PC-3 (cell line): Measurements from ENCODE around the gene AKAP8. TPM values are rescaled to one million over a fixed set of nuclear protein-coding genes. Genes with fewer than 3 reads are reported as not detected.

Experiments used
- ATAC-seq: fragments of 200-7000 bp; cut with Tn5 transposase; 2 replicates; pipeline ENCODE4 v1.9.1; 2020; ENCODE audit warnings: mild to moderate bottlenecking, moderate library complexity
- BruUV-seq: library from RNA; stranded (reverse); fragments of 400-500 nt; replicated peaks from 2 replicates; lab custom pipeline; 2021; lab: Mats Ljungman, UMichigan
- CTCF ChIA-PET: fragments of 300-600 bp; sonication (Branson Sonifier 250); formaldehyde crosslinking; loops from one replicate; lab custom pipeline; 2022; ENCODE audit warnings: antibody characterized with exemption; lab: Charles Lee
- POLR2A ChIA-PET: fragments of 300-600 bp; sonication (Branson Sonifier 250); formaldehyde crosslinking; loops from one replicate; lab custom pipeline; 2022; ENCODE audit warnings: antibody characterized with exemption; ENCODE audit not compliant: unreplicated experiment; lab: Charles Lee
- DNase-seq: peaks from one replicate; pipeline ENCODE4 v3.0.0-alpha.2; 2015
- H2AFZ ChIP-seq: fragments of 300-600 bp; sonication (generic); 2 replicates; pipeline ENCODE4 v1.6.0; 2016; ENCODE audit warnings: antibody characterized with exemption, low read length
- H3F3A ChIP-seq: fragments of 300-600 bp; sonication (generic); one replicate; pipeline ENCODE4 v1.6.0; 2017; ENCODE audit warnings: antibody characterized with exemption, low read length, control low read depth, mild to moderate bottlenecking; ENCODE audit not compliant: unreplicated experiment
- H3K27ac ChIP-seq: fragments of 300-600 bp; sonication (generic); 2 replicates; pipeline ENCODE4 v1.5.1; 2016; ENCODE audit warnings: mild to moderate bottlenecking, low read length
- H3K27me3 ChIP-seq: fragments of 300-600 bp; sonication (generic); 2 replicates; pipeline ENCODE4 v1.6.1; 2016; ENCODE audit warnings: low read length, mixed read lengths
- H3K36me3 ChIP-seq: fragments of 300-600 bp; sonication (generic); 2 replicates; pipeline ENCODE4 v1.6.1; 2016; ENCODE audit warnings: low read depth, mixed run types, low read length, mixed read lengths
- H3K4me1 ChIP-seq: fragments of 300-600 bp; sonication (generic); 2 replicates; pipeline ENCODE4 v1.5.1; 2016; ENCODE audit warnings: low read length; ENCODE audit not compliant: insufficient read depth
- H3K4me2 ChIP-seq: fragments of 300-600 bp; sonication (generic); 2 replicates; pipeline ENCODE4 v1.6.0; 2016; ENCODE audit warnings: low read length
- H3K4me3 ChIP-seq: fragments of 300-600 bp; sonication (generic); 2 replicates; pipeline ENCODE4 v1.5.1; 2016; ENCODE audit warnings: mild to moderate bottlenecking, low read length, mixed read lengths
- H3K79me2 ChIP-seq: fragments of 300-600 bp; sonication (generic); 2 replicates; pipeline ENCODE4 v1.6.1; 2017; ENCODE audit warnings: low read length, mixed read lengths
- H3K9ac ChIP-seq: fragments of 300-600 bp; sonication (generic); 2 replicates; pipeline ENCODE4 v1.6.0; 2016; ENCODE audit warnings: mild to moderate bottlenecking, low read length
- H3K9me2 ChIP-seq: fragments of 300-600 bp; sonication (generic); replicated peaks from 2 replicates; pipeline ENCODE4 v1.6.1; 2016; ENCODE audit warnings: mixed run types, low read length, mixed read lengths
- H3K9me3 ChIP-seq: fragments of 300-600 bp; sonication (generic); 2 replicates; pipeline ENCODE4 v1.6.1; 2016; ENCODE audit warnings: low read length, mixed read lengths
- H4K20me1 ChIP-seq: fragments of 300-600 bp; sonication (generic); 2 replicates; pipeline ENCODE4 v1.6.1; 2016; ENCODE audit warnings: low read length, mixed read lengths
- EZH2 ChIP-seq: fragments of 300-600 bp; sonication (generic); IDR thresholded peaks from one replicate; pipeline ENCODE4 v1.6.1; 2017; ENCODE audit warnings: antibody characterized with exemption, mild to moderate bottlenecking, low read length; ENCODE audit not compliant: unreplicated experiment
- EZH2phosphoT487 ChIP-seq: fragments of 300-600 bp; sonication (generic); IDR thresholded peaks from 2 replicates; pipeline ENCODE4 v1.6.1; 2018; ENCODE audit warnings: mild to moderate bottlenecking, antibody characterized with exemption, low read length, borderline replicate concordance
- intact Hi-C: fragments of 100-400 bp; cut with micrococcal nuclease; formaldehyde crosslinking; loops from 2 replicates; pipeline ENCODE4 v1.9.0; 2023
- total RNA-seq: library from RNA; depleted of rRNA; stranded (reverse); fragments of >200 nt; gene quantifications from 2 replicates; pipeline ENCODE4 v1.2.3, GENCODE V29; 2014
- TF ChIP-seq, protein P1 (sequence below): fragments of 300-600 bp; sonication (generic); conservative IDR thresholded peaks from 2 replicates; pipeline ENCODE4 v1.5.1; 2017; ENCODE audit warnings: antibody characterized with exemption, low read depth, mild to moderate bottlenecking, low read length

Gene AKAP8
- total RNA-seq, 1 experiment from 2014 or later: 36.3 TPM

DNA sequence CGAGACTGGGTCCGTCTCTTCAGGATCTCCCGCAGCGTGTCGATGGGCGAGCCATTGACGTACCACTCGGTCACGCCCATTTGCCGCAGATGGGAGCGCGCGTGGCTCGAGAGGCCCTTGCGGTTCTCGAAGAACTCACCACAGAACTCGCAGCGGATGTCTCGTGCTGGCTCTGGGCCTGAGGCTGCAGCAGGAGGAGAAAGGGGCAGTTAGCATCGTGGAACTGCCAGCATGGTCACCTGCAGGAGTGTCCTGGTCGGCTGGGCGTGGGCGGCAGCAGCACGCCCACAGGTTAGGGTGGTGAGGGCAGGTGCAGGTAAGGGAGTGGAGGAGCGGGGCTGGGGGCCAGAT is 47.7 kb upstream of the AKAP8 start:
- H4K20me1 ChIP-seq: peaks cover 15% of the 10 kb centered on the region; the same call in 1 of the 2 replicates
- peaks cover 41% of the 10 kb centered on the region for H3K79me2 ChIP-seq
- H2AFZ ChIP-seq: no peak overlapping the region
- no TSS peak for BruUV-seq
- ATAC-seq (no peak), DNase-seq (no peak)
- H3F3A ChIP-seq: no peaks in the 10 kb centered on the region
- POLR2A ChIA-PET: no interaction called here
- no peak overlapping the region for H3K27ac ChIP-seq
- H3K9ac ChIP-seq: no peak overlapping the region
- intact Hi-C loops: no loop called here
- peaks cover 62% of the 10 kb centered on the region for H3K36me3 ChIP-seq
- no peak for TF ChIP-seq EZH2phosphoT487
- no peak for TF ChIP-seq EZH2
- TF ChIP-seq, protein P1, sequence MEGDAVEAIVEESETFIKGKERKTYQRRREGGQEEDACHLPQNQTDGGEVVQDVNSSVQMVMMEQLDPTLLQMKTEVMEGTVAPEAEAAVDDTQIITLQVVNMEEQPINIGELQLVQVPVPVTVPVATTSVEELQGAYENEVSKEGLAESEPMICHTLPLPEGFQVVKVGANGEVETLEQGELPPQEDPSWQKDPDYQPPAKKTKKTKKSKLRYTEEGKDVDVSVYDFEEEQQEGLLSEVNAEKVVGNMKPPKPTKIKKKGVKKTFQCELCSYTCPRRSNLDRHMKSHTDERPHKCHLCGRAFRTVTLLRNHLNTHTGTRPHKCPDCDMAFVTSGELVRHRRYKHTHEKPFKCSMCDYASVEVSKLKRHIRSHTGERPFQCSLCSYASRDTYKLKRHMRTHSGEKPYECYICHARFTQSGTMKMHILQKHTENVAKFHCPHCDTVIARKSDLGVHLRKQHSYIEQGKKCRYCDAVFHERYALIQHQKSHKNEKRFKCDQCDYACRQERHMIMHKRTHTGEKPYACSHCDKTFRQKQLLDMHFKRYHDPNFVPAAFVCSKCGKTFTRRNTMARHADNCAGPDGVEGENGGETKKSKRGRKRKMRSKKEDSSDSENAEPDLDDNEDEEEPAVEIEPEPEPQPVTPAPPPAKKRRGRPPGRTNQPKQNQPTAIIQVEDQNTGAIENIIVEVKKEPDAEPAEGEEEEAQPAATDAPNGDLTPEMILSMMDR: no peak
- CTCF ChIA-PET: no interaction called here
- no peaks in the 10 kb centered on the region for H3K27me3 ChIP-seq
- H3K9me2 ChIP-seq: no peaks in the 10 kb centered on the region
- no peak overlapping the region for H3K4me3 ChIP-seq
- H3K9me3 ChIP-seq: no peaks in the 10 kb centered on the region
- no peak overlapping the region for H3K4me2 ChIP-seq
- peaks cover 14% of the 10 kb centered on the region for H3K4me1 ChIP-seq

DNA sequence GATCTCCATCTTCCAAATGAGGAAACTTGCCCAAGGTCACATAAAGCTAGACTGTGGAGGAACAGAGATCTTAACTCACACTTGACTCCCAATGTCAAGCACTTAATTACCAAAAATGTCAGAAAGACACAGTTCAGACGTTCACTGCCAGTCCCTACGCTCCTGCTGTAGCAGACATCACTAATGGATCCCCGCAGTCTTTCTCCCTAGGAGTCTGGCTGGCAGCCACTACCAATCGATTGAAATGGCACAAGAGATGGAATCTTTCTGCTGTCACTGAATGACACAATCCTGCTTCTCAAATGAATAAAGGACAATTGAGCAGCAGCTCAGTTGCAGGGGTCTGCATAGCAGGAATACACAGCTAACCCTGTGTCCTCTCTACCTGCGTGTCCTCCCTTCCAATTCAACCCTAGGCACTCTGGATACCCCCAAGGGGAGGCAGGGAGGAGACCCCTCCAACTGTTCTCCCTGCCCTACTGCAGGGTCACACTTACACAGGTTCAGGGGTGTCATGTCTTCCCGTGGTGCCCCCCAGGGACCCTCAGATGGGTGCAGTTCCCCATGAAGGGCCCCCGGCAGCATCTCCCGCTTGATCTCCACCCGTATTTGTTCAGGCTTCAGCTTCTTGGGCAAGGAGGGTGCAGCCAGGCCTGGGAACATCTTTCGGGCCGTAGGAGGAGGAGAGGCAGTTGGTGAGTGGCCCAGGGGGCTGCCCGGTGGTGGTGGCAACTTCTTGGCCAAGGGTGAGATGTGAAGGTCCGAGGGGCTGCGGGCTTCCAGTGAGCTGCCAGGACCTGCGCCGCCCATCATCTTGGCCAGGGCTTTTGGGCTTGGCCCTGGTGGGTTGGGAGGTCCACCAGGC is 47.1 kb upstream of the AKAP8 start:
- Histone ChIP-seq H3K4me2 (no peak overlapping the region), H3K4me1 (peaks cover 14% of the 10 kb centered on the region), H2AFZ (no peak overlapping the region), H3K27ac (no peak overlapping the region), H3K36me3 (peaks cover 62% of the 10 kb centered on the region), H3K79me2 (peaks cover 36% of the 10 kb centered on the region), H3K9me2 (no peaks in the 10 kb centered on the region), H3F3A (no peaks in the 10 kb centered on the region), H4K20me1 (peaks cover 15% of the 10 kb centered on the region; the same call in 1 of the 2 replicates), H3K27me3 (no peaks in the 10 kb centered on the region), H3K4me3 (no peak overlapping the region), H3K9me3 (no peaks in the 10 kb centered on the region), H3K9ac (no peak overlapping the region)
- intact Hi-C loops: no loop called here
- DNase-seq (no peak), ATAC-seq (no peak)
- TF ChIP-seq EZH2phosphoT487 (no peak), EZH2 (no peak)
- TF ChIP-seq, protein P1: no peak
- ChIA-PET POLR2A (no interaction called here), CTCF (no interaction called here)
- no TSS peak for BruUV-seq

GRCh38 chr19:15425321-15425950 is 45.8 kb upstream of the AKAP8 start:
- H3K36me3 ChIP-seq: peaks cover 59% of the 10 kb centered on the region

More at GRCh38 chr19:15425321-15425950, 45.8 kb upstream of the AKAP8 start:
- CTCF ChIA-PET: no interaction called here
- Histone ChIP-seq H3K9ac (no peak overlapping the region), H3K79me2 (peaks cover 23% of the 10 kb centered on the region), H2AFZ (no peak overlapping the region), H3K27me3 (no peaks in the 10 kb centered on the region), H3K4me3 (no peak overlapping the region), H4K20me1 (peaks cover 9% of the 10 kb centered on the region; the same call in 1 of the 2 replicates), H3K4me1 (peaks cover 1% of the 10 kb centered on the region), H3K9me3 (no peaks in the 10 kb centered on the region), H3K27ac (no peak overlapping the region), H3K9me2 (no peaks in the 10 kb centered on the region), H3F3A (no peaks in the 10 kb centered on the region), H3K4me2 (no peak overlapping the region)
- intact Hi-C loops: no loop called here
- DNase-seq (no peak), ATAC-seq (no peak)
- BruUV-seq: no TSS peak
- TF ChIP-seq EZH2 (no peak), EZH2phosphoT487 (no peak)
- TF ChIP-seq, protein P1: no peak
- POLR2A ChIA-PET: no interaction called here
